ENCODE measurements around the gene ATP9B.

Gene ATP9B

GRCh38 chr18:79195716-79196683 is 126.8 kb downstream of the ATP9B start:
- Histone ChIP-seq H3K9me3 (ENCODE audit: control insufficient read depth, low read length) (no peaks in the 10 kb centered on the region), H3K4me3 (ENCODE audit: extremely low read depth, insufficient read depth, low read length, poor library complexity, severe bottlenecking) (no peak overlapping the region), H3K36me3 (ENCODE audit: control insufficient read depth, insufficient read depth, low read length) (peaks cover 15% of the 10 kb centered on the region), H3K27ac (ENCODE audit: low read depth, low read length, severe bottlenecking) (no peak overlapping the region), H3K4me1 (ENCODE audit: control insufficient read depth, insufficient read depth, low read length, poor library complexity, severe bottlenecking) (no peaks in the 10 kb centered on the region)
- 88 to 92% methylated on average over 6 to 9 of the region's 10 CpGs for WGBS, 2 experiments (ENCODE audit: insufficient coverage in 2 of 2)

GRCh38 chr18:79197531-79197930 is 128.3 kb downstream of the ATP9B start:
- Histone ChIP-seq H3K27ac (ENCODE audit: low read depth, low read length, severe bottlenecking) (no peak overlapping the region), H3K9me3 (ENCODE audit: control insufficient read depth, low read length) (no peaks in the 10 kb centered on the region), H3K36me3 (ENCODE audit: control insufficient read depth, insufficient read depth, low read length) (peaks cover 15% of the 10 kb centered on the region), H3K4me1 (ENCODE audit: control insufficient read depth, insufficient read depth, low read length, poor library complexity, severe bottlenecking) (no peaks in the 10 kb centered on the region), H3K4me3 (ENCODE audit: extremely low read depth, insufficient read depth, low read length, poor library complexity, severe bottlenecking) (no peak overlapping the region)
- WGBS, 2 experiments (ENCODE audit: insufficient coverage in 2 of 2), result 100% methylated on average over 1 of the region's 4 CpGs; no CpG with 5 or more reads in 1 of the 2 experiments

GRCh38 chr18:79199691-79200374 is 130.6 kb downstream of the ATP9B start:
- H3K27ac ChIP-seq (ENCODE audit: low read depth, low read length, severe bottlenecking), result no peak overlapping the region
- H3K36me3 ChIP-seq (ENCODE audit: control insufficient read depth, insufficient read depth, low read length), result peaks cover 8% of the 10 kb centered on the region
- H3K4me3 ChIP-seq (ENCODE audit: extremely low read depth, insufficient read depth, low read length, poor library complexity, severe bottlenecking), result no peak overlapping the region
- no peaks in the 10 kb centered on the region for H3K4me1 ChIP-seq (ENCODE audit: control insufficient read depth, insufficient read depth, low read length, poor library complexity, severe bottlenecking)
- WGBS, 2 experiments (ENCODE audit: insufficient coverage in 2 of 2), result 87 to 94% methylated on average over 5 of the region's 7 CpGs
- no peaks in the 10 kb centered on the region for H3K9me3 ChIP-seq (ENCODE audit: control insufficient read depth, low read length)

- Histone ChIP-seq H3K9me3 (ENCODE audit: control insufficient read depth, low read length) (no peaks in the 10 kb centered on the region), H3K36me3 (ENCODE audit: control insufficient read depth, insufficient read depth, low read length) (peaks cover 5% of the 10 kb centered on the region), H3K4me3 (ENCODE audit: extremely low read depth, insufficient read depth, low read length, poor library complexity, severe bottlenecking) (no peak overlapping the region), H3K27ac (ENCODE audit: low read depth, low read length, severe bottlenecking) (no peak overlapping the region), H3K4me1 (ENCODE audit: control insufficient read depth, insufficient read depth, low read length, poor library complexity, severe bottlenecking) (no peaks in the 10 kb centered on the region)
- 85 to 89% methylated on average over 4 to 6 of the region's 7 CpGs for WGBS, 2 experiments (ENCODE audit: insufficient coverage in 2 of 2)
Observed at GRCh38 chr18:79200546-79201268, 131.5 kb downstream of the ATP9B start.

GRCh38 chr18:79203017-79203605 is 133.9 kb downstream of the ATP9B start:
- Histone ChIP-seq H3K27ac (ENCODE audit: low read depth, low read length, severe bottlenecking) (no peak overlapping the region), H3K9me3 (ENCODE audit: control insufficient read depth, low read length) (no peaks in the 10 kb centered on the region), H3K4me3 (ENCODE audit: extremely low read depth, insufficient read depth, low read length, poor library complexity, severe bottlenecking) (no peak overlapping the region), H3K36me3 (ENCODE audit: control insufficient read depth, insufficient read depth, low read length) (peaks cover 9% of the 10 kb centered on the region), H3K4me1 (ENCODE audit: control insufficient read depth, insufficient read depth, low read length, poor library complexity, severe bottlenecking) (no peaks in the 10 kb centered on the region)
- WGBS, 2 experiments (ENCODE audit: insufficient coverage in 2 of 2), result 91 to 96% methylated on average over 8 of the region's 8 CpGs

GRCh38 chr18:79204889-79205807 is 136.0 kb downstream of the ATP9B start:
- WGBS, 2 experiments (ENCODE audit: insufficient coverage in 2 of 2), result 83 to 94% methylated on average over 5 to 8 of the region's 13 CpGs
- Histone ChIP-seq H3K4me1 (ENCODE audit: control insufficient read depth, insufficient read depth, low read length, poor library complexity, severe bottlenecking) (no peaks in the 10 kb centered on the region), H3K36me3 (ENCODE audit: control insufficient read depth, insufficient read depth, low read length) (peaks cover 9% of the 10 kb centered on the region), H3K27ac (ENCODE audit: low read depth, low read length, severe bottlenecking) (no peak overlapping the region), H3K4me3 (ENCODE audit: extremely low read depth, insufficient read depth, low read length, poor library complexity, severe bottlenecking) (no peak overlapping the region), H3K9me3 (ENCODE audit: control insufficient read depth, low read length) (no peaks in the 10 kb centered on the region)

GRCh38 chr18:79206444-79206843 is 137.2 kb downstream of the ATP9B start:
- no peaks in the 10 kb centered on the region for H3K4me1 ChIP-seq (ENCODE audit: control insufficient read depth, insufficient read depth, low read length, poor library complexity, severe bottlenecking)
- no peak overlapping the region for H3K4me3 ChIP-seq (ENCODE audit: extremely low read depth, insufficient read depth, low read length, poor library complexity, severe bottlenecking)
- no peaks in the 10 kb centered on the region for H3K9me3 ChIP-seq (ENCODE audit: control insufficient read depth, low read length)
- WGBS, 2 experiments (ENCODE audit: insufficient coverage in 2 of 2), result 100% methylated on average over 1 to 2 of the region's 4 CpGs
- H3K27ac ChIP-seq (ENCODE audit: low read depth, low read length, severe bottlenecking), result no peak overlapping the region
- peaks cover 9% of the 10 kb centered on the region for H3K36me3 ChIP-seq (ENCODE audit: control insufficient read depth, insufficient read depth, low read length)

- Histone ChIP-seq H3K36me3 (ENCODE audit: control insufficient read depth, insufficient read depth, low read length) (peaks cover 9% of the 10 kb centered on the region), H3K4me3 (ENCODE audit: extremely low read depth, insufficient read depth, low read length, poor library complexity, severe bottlenecking) (no peak overlapping the region), H3K4me1 (ENCODE audit: control insufficient read depth, insufficient read depth, low read length, poor library complexity, severe bottlenecking) (no peaks in the 10 kb centered on the region), H3K9me3 (ENCODE audit: control insufficient read depth, low read length) (no peaks in the 10 kb centered on the region), H3K27ac (ENCODE audit: low read depth, low read length, severe bottlenecking) (no peak overlapping the region)
- 86 to 87% methylated on average over 4 to 5 of the region's 5 CpGs for WGBS, 2 experiments (ENCODE audit: insufficient coverage in 2 of 2)
Observed at GRCh38 chr18:79208906-79209305, 139.7 kb downstream of the ATP9B start.

- 87 to 94% methylated on average over 14 to 15 of the region's 16 CpGs for WGBS, 2 experiments (ENCODE audit: insufficient coverage in 2 of 2)
- Histone ChIP-seq H3K9me3 (ENCODE audit: control insufficient read depth, low read length) (no peaks in the 10 kb centered on the region), H3K36me3 (ENCODE audit: control insufficient read depth, insufficient read depth, low read length) (peaks cover 9% of the 10 kb centered on the region), H3K4me1 (ENCODE audit: control insufficient read depth, insufficient read depth, low read length, poor library complexity, severe bottlenecking) (no peaks in the 10 kb centered on the region), H3K4me3 (ENCODE audit: extremely low read depth, insufficient read depth, low read length, poor library complexity, severe bottlenecking) (no peak overlapping the region), H3K27ac (ENCODE audit: low read depth, low read length, severe bottlenecking) (no peak overlapping the region)
Observed at GRCh38 chr18:79210002-79210910, 141.1 kb downstream of the ATP9B start.

Measured in mesodermal cell (in vitro differentiated cells).